SU-DHL-6 (cell line): ENCODE measurements around the gene ZDHHC23.

Experiments
- H2AFZ ChIP-seq: fragments of 200-600 bp; sonication (generic); 2 replicates; pipeline ENCODE4 v1.6.1; 2014; ENCODE audit warnings: low read depth, mild to moderate bottlenecking, moderate library complexity, mixed read lengths, antibody characterized with exemption, low read length; ENCODE audit not compliant: severe bottlenecking
- H3F3A ChIP-seq: fragments of 200-600 bp; shearing (Covaris generic); 2 replicates; pipeline ENCODE4 v1.6.0; 2016; ENCODE audit warnings: antibody characterized with exemption, mild to moderate bottlenecking; ENCODE audit not compliant: insufficient read depth
- H3K27ac ChIP-seq: fragments of 200-600 bp; sonication (generic); 2 replicates; pipeline ENCODE4 v1.5.1; 2016; ENCODE audit warnings: low read depth, mild to moderate bottlenecking, low read length, moderate library complexity, mixed read lengths
- H3K27me3 ChIP-seq: fragments of 200-600 bp; sonication (generic), shearing (Covaris generic); 2 replicates; pipeline ENCODE4 v1.6.0; 2014; ENCODE audit warnings: mild to moderate bottlenecking, low read length
- H3K36me3 ChIP-seq: fragments of 200-600 bp; sonication (generic); 2 replicates; pipeline ENCODE4 v1.6.1; 2014; ENCODE audit warnings: mild to moderate bottlenecking, low read length, mixed read lengths
- H3K4me2 ChIP-seq: fragments of 300-600, 200-600 bp; shearing (Covaris generic), sonication (generic); 2 replicates; pipeline ENCODE4 v1.6.0; 2014; ENCODE audit warnings: low read length, low read depth, mild to moderate bottlenecking; ENCODE audit not compliant: poor library complexity, severe bottlenecking
- H3K4me3 ChIP-seq: fragments of 200-600 bp; sonication (generic); 2 replicates; pipeline ENCODE4 v1.5.1; 2014; ENCODE audit warnings: antibody characterized with exemption, low read length, mild to moderate bottlenecking, mixed read lengths; ENCODE audit not compliant: insufficient read depth, poor library complexity, severe bottlenecking
- H3K79me2 ChIP-seq: fragments of 200-600 bp; sonication (generic); 2 replicates; pipeline ENCODE4 v1.6.1; 2014; ENCODE audit warnings: mild to moderate bottlenecking, low read length, moderate library complexity; ENCODE audit not compliant: insufficient read depth
- H3K9ac ChIP-seq: fragments of 200-600 bp; sonication (generic); 2 replicates; pipeline ENCODE4 v1.7.0; 2014; ENCODE audit warnings: mild to moderate bottlenecking, low read length
- H3K9me2 ChIP-seq: fragments of 200-600 bp; sonication (generic); replicated peaks from 2 replicates; pipeline ENCODE4 v1.6.1; 2014; ENCODE audit warnings: low read length; ENCODE audit not compliant: insufficient read depth
- H3K9me3 ChIP-seq: fragments of 200-600 bp; sonication (generic); 2 replicates; pipeline ENCODE4 v1.6.1; 2014; ENCODE audit warnings: low read length, mixed read lengths; ENCODE audit not compliant: insufficient read depth
- H4K20me1 ChIP-seq: fragments of 200-600 bp; sonication (generic); 2 replicates; pipeline ENCODE4 v1.6.1; 2014; ENCODE audit warnings: low read depth, mild to moderate bottlenecking, antibody characterized with exemption, low read length, moderate library complexity, mixed read lengths
- CTCF ChIP-seq: fragments of 200-600 bp; sonication (generic); IDR thresholded peaks from one replicate; pipeline ENCODE4 v1.5.1; 2017; ENCODE audit warnings: antibody characterized with exemption, mild to moderate bottlenecking, low read length, moderate library complexity; ENCODE audit not compliant: insufficient read depth, poor library complexity, severe bottlenecking
- EZH2phosphoT487 ChIP-seq: fragments of 200-600 bp; sonication (generic), shearing (Covaris generic); conservative IDR thresholded peaks from 2 replicates; pipeline ENCODE4 v1.6.1; 2018; ENCODE audit warnings: mild to moderate bottlenecking, antibody characterized with exemption, low read length, moderate library complexity, mixed read lengths

Gene ZDHHC23

GRCh38 chr3:113927556-113927955, 20.3 kb upstream of the ZDHHC23 start:
- no peaks in the 10 kb centered on the region for H3K36me3 ChIP-seq
- H3K9me3 ChIP-seq = no peaks in the 10 kb centered on the region; the same call in 1 of the 2 replicates
- no peak overlapping the region for H3K4me3 ChIP-seq
- no peaks in the 10 kb centered on the region for H3F3A ChIP-seq
- no peaks in the 10 kb centered on the region for H3K9me2 ChIP-seq
- H3K27me3 ChIP-seq = no peaks in the 10 kb centered on the region
- no peaks in the 10 kb centered on the region for H4K20me1 ChIP-seq
- no peaks in the 10 kb centered on the region for H3K79me2 ChIP-seq
- H3K27ac ChIP-seq = no peak overlapping the region
- H2AFZ ChIP-seq = no peak overlapping the region
- H3K4me2 ChIP-seq = no peak overlapping the region
- no peak for TF ChIP-seq EZH2phosphoT487
- TF ChIP-seq CTCF = no peak
- no peak overlapping the region for H3K9ac ChIP-seq

DNA sequence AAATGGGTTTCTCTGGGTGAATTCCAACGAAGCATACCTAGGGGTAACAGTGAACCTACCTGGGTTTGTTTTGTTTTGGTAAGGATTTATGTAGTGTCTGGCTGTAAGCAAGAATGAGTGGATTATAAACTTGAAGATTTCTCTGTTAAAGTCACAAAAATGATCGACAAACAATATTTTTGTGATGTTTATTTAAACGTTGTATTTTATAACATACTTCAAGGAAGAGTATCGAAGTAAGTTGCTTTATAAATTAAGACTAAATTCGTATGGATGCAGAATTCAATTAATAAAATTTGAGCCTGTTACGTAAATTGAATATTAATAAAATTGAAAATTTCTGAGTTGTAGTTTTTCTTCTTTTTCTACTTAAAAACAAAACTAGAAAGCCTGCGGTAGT, 982 bp upstream of the ZDHHC23 start:
- Histone ChIP-seq H3K27me3 (no peaks in the 10 kb centered on the region), H3K79me2 (no peaks in the 10 kb centered on the region; the same call in 1 of the 2 replicates), H3K4me3 (peak overlapping the region; percentile 68), H2AFZ (peak overlapping the region; percentile 80), H3K9ac (peak overlapping the region; percentile 66), H3K9me2 (no peaks in the 10 kb centered on the region), H3K9me3 (no peaks in the 10 kb centered on the region), H3F3A (peaks cover 23% of the 10 kb centered on the region), H4K20me1 (no peaks in the 10 kb centered on the region), H3K4me2 (peak overlapping the region; percentile 81), H3K36me3 (no peaks in the 10 kb centered on the region), H3K27ac (no peak overlapping the region)
- TF ChIP-seq EZH2phosphoT487 = no peak
- no peak for TF ChIP-seq CTCF

DNA sequence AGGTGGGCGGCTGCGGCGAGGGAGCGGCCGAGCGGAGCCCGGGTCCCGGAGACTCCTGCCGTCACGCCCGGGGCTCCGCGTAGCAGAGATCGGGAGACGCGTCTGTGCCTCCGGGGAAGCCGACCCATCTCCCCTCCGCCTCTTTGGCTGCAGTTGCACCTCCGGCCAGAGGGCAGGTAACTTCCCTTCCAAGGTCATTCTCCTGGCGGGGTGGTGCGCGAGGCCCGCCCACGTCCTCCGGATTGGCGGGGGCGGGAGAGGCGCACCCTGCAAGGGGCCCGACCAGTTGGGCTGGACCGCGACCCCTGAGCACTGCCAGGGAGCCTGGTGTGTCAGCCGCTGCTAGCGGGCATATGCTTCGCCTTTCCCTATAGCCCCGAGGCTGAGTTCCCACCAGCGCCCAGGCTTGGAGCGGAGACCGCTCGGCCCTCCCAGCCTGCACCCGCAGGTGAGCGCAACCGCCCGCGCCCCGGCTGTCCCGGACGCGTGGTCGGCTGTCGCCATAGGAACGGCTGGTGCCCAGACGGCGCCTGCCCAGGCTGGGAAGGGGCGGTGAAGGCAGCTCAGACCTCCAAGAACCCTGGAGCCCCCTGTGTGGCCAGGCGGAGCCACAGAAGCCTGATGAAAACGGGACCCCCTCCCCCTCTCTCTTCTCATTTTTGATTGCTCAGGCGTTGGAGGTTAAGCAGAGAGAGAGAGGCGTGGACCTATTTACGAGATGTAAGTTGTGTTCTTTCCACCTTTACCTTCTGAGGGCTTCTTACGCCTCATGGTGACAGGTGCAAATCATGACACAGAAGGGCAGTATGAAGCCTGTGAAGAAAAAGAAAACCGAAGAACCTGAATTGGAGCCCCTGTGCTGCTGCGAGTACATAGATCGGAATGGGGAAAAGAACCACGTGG, 453 bp downstream of the ZDHHC23 start:
- Histone ChIP-seq H3K9me2 (no peaks in the 10 kb centered on the region), H3K79me2 (no peaks in the 10 kb centered on the region; the same call in 1 of the 2 replicates), H3K27ac (peak overlapping the region; percentile 32), H3F3A (peaks cover 23% of the 10 kb centered on the region), H3K9ac (peak overlapping the region; percentile 66), H4K20me1 (no peaks in the 10 kb centered on the region), H3K4me3 (peak overlapping the region; percentile 68), H3K36me3 (no peaks in the 10 kb centered on the region), H3K4me2 (peak overlapping the region; percentile 81), H2AFZ (peak overlapping the region; percentile 89), H3K27me3 (no peaks in the 10 kb centered on the region), H3K9me3 (no peaks in the 10 kb centered on the region)
- TF ChIP-seq EZH2phosphoT487 = no peak

- Histone ChIP-seq H3K4me3 (no peak overlapping the region), H4K20me1 (no peaks in the 10 kb centered on the region), H3K27ac (no peak overlapping the region)
These were observed 5.1 kb downstream of the ZDHHC23 start for GRCh38 chr3:113952921-113953320.

More at GRCh38 chr3:113952921-113953320, 5.1 kb downstream of the ZDHHC23 start:
- peaks cover 9% of the 10 kb centered on the region for H3F3A ChIP-seq
- 0 out of 2 replicates have a peak, but pooled peaks cover 3% of the 10 kb centered on the region for H3K36me3 ChIP-seq
- H3K9me3 ChIP-seq = no peaks in the 10 kb centered on the region
- no peak overlapping the region for H3K4me2 ChIP-seq
- no peak for TF ChIP-seq CTCF
- TF ChIP-seq EZH2phosphoT487 = no peak
- H3K27me3 ChIP-seq = no peaks in the 10 kb centered on the region
- H3K9ac ChIP-seq = no peak overlapping the region
- no peak overlapping the region for H2AFZ ChIP-seq
- no peaks in the 10 kb centered on the region for H3K9me2 ChIP-seq
- H3K79me2 ChIP-seq = no peaks in the 10 kb centered on the region; the same call in 1 of the 2 replicates
